Erythroblast (primary cell): Measurements from ENCODE around the gene COX6A2.

ENCODE experiments used
- GATA1 ChIP-seq: IDR thresholded peaks from 2 replicates; pipeline ENCODE4 v1.6.1; 2011; ENCODE audit warnings: low read depth, mild to moderate bottlenecking, control low read depth, low read length, moderate library complexity
- POLR2A ChIP-seq: IDR thresholded peaks from 2 replicates; pipeline ENCODE4 v1.6.1; 2011; ENCODE audit warnings: mild to moderate bottlenecking, low read length

GRCh38 chr16:31467151-31467773, 39.1 kb upstream of the COX6A2 start:
- TF ChIP-seq POLR2A (no peak), GATA1 (no peak)
